Measurements from ENCODE around the gene SCUBE1. TPM values are rescaled to one million over a fixed set of nuclear protein-coding genes. Genes with fewer than 3 reads are reported as not detected.

The SCUBE1 gene
- total and polyA plus RNA-seq, 2 donors (not counting 3 experiments of a cell fraction or from before 2014, with no cell fraction given): 0.07 TPM; not detected in 1

DNA sequence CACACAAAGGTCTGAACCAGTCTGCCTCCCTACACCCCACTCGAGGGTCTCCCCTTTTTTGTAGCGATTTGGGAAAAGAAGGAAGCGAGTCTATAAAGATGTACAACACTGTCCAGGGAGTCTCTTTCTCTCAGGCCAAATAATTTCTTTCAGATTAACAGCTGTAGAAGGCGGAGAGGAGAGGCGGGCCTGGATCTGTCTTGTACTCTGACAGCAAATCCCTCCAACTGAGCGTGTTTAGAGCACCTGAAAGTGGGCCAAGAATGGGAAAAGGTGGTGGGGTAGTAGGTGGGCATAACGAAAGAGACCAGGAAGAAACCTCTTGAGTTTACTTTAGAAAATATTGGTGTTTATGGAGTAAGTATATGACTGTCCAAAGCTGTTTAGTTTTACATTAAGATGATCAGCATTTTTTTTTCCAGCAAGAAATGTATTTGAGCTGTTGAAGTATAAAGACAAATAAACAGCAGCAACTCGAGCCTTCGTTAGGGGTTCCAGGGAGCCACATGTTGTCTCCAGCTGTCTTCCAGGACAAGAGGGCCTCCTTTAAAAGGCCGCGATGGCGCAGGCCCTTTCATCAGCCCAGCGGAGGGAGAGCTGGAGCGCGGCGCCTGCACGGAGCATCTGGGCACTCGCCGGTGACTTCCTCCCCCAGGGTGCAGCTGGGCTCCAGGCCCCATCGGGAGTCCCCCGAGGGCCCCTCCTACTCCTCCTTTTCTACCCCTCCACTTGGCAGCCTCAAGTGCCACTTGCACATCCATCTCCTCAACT, 34.9 kb downstream of the SCUBE1 start:
- no peak overlapping the region for H3K4me3 ChIP-seq (replicated peaks in 1 of 3; ENCODE audit: insufficient read depth in 1 of 3, low read depth in 1 of 3, low read length in 3 of 3)
- no peak overlapping the region for H3K27ac ChIP-seq (ENCODE audit: insufficient read depth, low read depth, low read length)
- dilution Hi-C loops (cut with MboI; ENCODE audit: extremely low pct_ligation_motif_present, low sequenced_read_pairs): no loop called here
- H3K36me3 ChIP-seq (ENCODE audit: control insufficient read depth in 2 of 2, extremely low read depth in 1 of 2, insufficient read depth in 2 of 2, low read length in 2 of 2): no peaks in the 10 kb centered on the region
- no peaks in the 10 kb centered on the region for H3K27me3 ChIP-seq (ENCODE audit: control insufficient read depth in 2 of 2, insufficient read depth in 2 of 2, low read length in 2 of 2)
- TF ChIP-seq MYC (IDR thresholded peaks at IDR 0.05; ENCODE audit: low read depth, low read length): no peak
- TF ChIP-seq JUN (IDR thresholded peaks at IDR 0.05; ENCODE audit: borderline replicate concordance, insufficient read depth, insufficient read length, low read depth): no peak
- TF ChIP-seq, protein P1, sequence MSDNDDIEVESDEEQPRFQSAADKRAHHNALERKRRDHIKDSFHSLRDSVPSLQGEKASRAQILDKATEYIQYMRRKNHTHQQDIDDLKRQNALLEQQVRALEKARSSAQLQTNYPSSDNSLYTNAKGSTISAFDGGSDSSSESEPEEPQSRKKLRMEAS (IDR thresholded peaks at IDR 0.05; ENCODE audit: insufficient read depth, insufficient read length): no peak
- TF ChIP-seq FOS (IDR thresholded peaks at IDR 0.05; ENCODE audit: borderline replicate concordance, insufficient read depth, low read length): no peak
- TF ChIP-seq EZH2 (IDR thresholded peaks at IDR 0.05; ENCODE audit: borderline replicate concordance, low read depth, low read length, severe bottlenecking): no peak
- no peak for TF ChIP-seq GATA2 (IDR thresholded peaks at IDR 0.05; ENCODE audit: insufficient read depth, insufficient read length, low read depth, low read length)
- TF ChIP-seq, protein P2, sequence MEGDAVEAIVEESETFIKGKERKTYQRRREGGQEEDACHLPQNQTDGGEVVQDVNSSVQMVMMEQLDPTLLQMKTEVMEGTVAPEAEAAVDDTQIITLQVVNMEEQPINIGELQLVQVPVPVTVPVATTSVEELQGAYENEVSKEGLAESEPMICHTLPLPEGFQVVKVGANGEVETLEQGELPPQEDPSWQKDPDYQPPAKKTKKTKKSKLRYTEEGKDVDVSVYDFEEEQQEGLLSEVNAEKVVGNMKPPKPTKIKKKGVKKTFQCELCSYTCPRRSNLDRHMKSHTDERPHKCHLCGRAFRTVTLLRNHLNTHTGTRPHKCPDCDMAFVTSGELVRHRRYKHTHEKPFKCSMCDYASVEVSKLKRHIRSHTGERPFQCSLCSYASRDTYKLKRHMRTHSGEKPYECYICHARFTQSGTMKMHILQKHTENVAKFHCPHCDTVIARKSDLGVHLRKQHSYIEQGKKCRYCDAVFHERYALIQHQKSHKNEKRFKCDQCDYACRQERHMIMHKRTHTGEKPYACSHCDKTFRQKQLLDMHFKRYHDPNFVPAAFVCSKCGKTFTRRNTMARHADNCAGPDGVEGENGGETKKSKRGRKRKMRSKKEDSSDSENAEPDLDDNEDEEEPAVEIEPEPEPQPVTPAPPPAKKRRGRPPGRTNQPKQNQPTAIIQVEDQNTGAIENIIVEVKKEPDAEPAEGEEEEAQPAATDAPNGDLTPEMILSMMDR (IDR thresholded peaks at IDR 0.05; ENCODE audit: extremely low read depth in 1 of 2, insufficient read depth in 1 of 2, low read depth in 1 of 2, low read length in 2 of 2): no peak
- no peak for TF ChIP-seq POLR2A (IDR thresholded peaks at IDR 0.05; ENCODE audit: low read depth, low read length)
- TF ChIP-seq POLR2AphosphoS5 (IDR thresholded peaks at IDR 0.05; ENCODE audit: insufficient read depth, low read depth, low read length): no peak
- H4K20me1 ChIP-seq (replicated peaks; ENCODE audit: control insufficient read depth, extremely low read depth, insufficient read depth, low read length): no peaks in the 10 kb centered on the region
- BruUV-seq (replicated peaks): no TSS peak
- no peak overlapping the region for H3K4me2 ChIP-seq (ENCODE audit: insufficient read depth, low read length)
- H2AFZ ChIP-seq (ENCODE audit: low read depth, low read length): no peak overlapping the region
- intact Hi-C loops (cut with micrococcal nuclease): no loop called here
- no peaks in the 10 kb centered on the region for H3K79me2 ChIP-seq (ENCODE audit: control insufficient read depth, insufficient read depth, low read length)
- ChIA-PET POLR2A (no interaction called here), CTCF (interaction anchor here (0.9 to 1.7 kb wide), 6 partner anchors 17 to 38 kb away, joined by 3 to 5 read pairs (median 4); no protein-coding TSS in a partner anchor)
- FAIRE-seq (no peak), DNase-seq (ENCODE audit: low read depth, low spot score) (no peak)
- H3K9ac ChIP-seq (replicated peaks; ENCODE audit: extremely low read depth, insufficient read depth, low read length): no peak overlapping the region
- H3K4me1 ChIP-seq (ENCODE audit: control insufficient read depth, extremely low read depth, insufficient read depth, low read length): no peaks in the 10 kb centered on the region
- no peaks in the 10 kb centered on the region for H3K9me3 ChIP-seq (replicated peaks; ENCODE audit: control insufficient read depth, insufficient read depth, low read length)
- no peaks in the 10 kb centered on the region for H3K9me1 ChIP-seq (replicated peaks; ENCODE audit: control insufficient read depth, extremely low read depth, insufficient read depth, low read length)

All from endothelial cell of umbilical vein (primary cell).